HG02852 (cell line): ENCODE data around the gene TUBE1.
A peak's percentile ranks its signal among the peaks of the same experiment; 100 is the strongest.

ENCODE experiments used
- ATAC-seq: cut with Tn5 transposase; IDR thresholded peaks from one replicate; pipeline ENCODE4 v1.9.1; 2021; ENCODE audit warnings: mild to moderate bottlenecking, moderate library complexity; ENCODE audit not compliant: unreplicated experiment

TUBE1 gene

GRCh38 chr6:112036088-112036637 lies 51.1 kb downstream of the TUBE1 start:
- no peak for ATAC-seq

GRCh38 chr6:112034616-112034995 lies 52.7 kb downstream of the TUBE1 start:
- ATAC-seq = no peak

GRCh38 chr6:112033791-112034615 lies 53.3 kb downstream of the TUBE1 start:
- no peak for ATAC-seq

GRCh38 chr6:112032728-112033127 lies 54.6 kb downstream of the TUBE1 start:
- no peak for ATAC-seq

- no peak for ATAC-seq
Observed at GRCh38 chr6:112031960-112032359, 55.3 kb downstream of the TUBE1 start.

GRCh38 chr6:112030961-112031660 lies 56.2 kb downstream of the TUBE1 start:
- no peak for ATAC-seq

GRCh38 chr6:112030206-112030960 lies 56.9 kb downstream of the TUBE1 start:
- ATAC-seq = no peak

GRCh38 chr6:112029045-112029822 lies 58.0 kb downstream of the TUBE1 start:
- ATAC-seq = peak; percentile 61

- peak; percentile 79 for ATAC-seq
Observed at GRCh38 chr6:112027942-112028674, 59.2 kb downstream of the TUBE1 start.

- no peak for ATAC-seq
Observed at GRCh38 chr6:112026933-112027332, 60.3 kb downstream of the TUBE1 start.

GRCh38 chr6:112024464-112024863 lies 62.8 kb downstream of the TUBE1 start:
- ATAC-seq = no peak

GRCh38 chr6:112022749-112023148 lies 64.5 kb downstream of the TUBE1 start:
- ATAC-seq = no peak

- no peak for ATAC-seq
Observed at GRCh38 chr6:112021691-112022310, 65.5 kb downstream of the TUBE1 start.
